IMR-90 (cell line): Measurements from ENCODE around the gene SMCO4. TPM values are rescaled to one million over a fixed set of nuclear protein-coding genes. Genes with fewer than 3 reads are reported as not detected.

Experiments used
- ATAC-seq: fragments of 200-7000 bp; cut with Tn5 transposase; 2 replicates; pipeline ENCODE4 v1.9.1; 2020; ENCODE audit warnings: low read depth, mild to moderate bottlenecking, moderate library complexity
- BruUV-seq: library from RNA; stranded (reverse); fragments of 400-500 nt; replicated peaks from 2 replicates; lab custom pipeline; 2021; lab: Mats Ljungman, UMichigan
- CTCF ChIA-PET: fragments of 300-600 bp; formaldehyde crosslinking; extraction: SDS; loops from one replicate; lab custom pipeline; 2021; ENCODE audit warnings: antibody characterized with exemption; lab: Yijun Ruan, JAX
- POLR2A ChIA-PET: fragments of 300-600 bp; sonication (Branson Sonifier 250); formaldehyde crosslinking; loops from one replicate; lab custom pipeline; 2022; ENCODE audit warnings: antibody characterized with exemption; ENCODE audit not compliant: unreplicated experiment; lab: Charles Lee
- DNase-seq: peaks from one replicate; pipeline ENCODE4 v3.0.0; 2013
- H2AFZ ChIP-seq: replicated peaks from 2 replicates; pipeline ENCODE3; 2013; ENCODE audit warnings: low read length, mild to moderate bottlenecking; ENCODE audit not compliant: poor library complexity
- H2AK5ac ChIP-seq: 2 replicates; pipeline ENCODE4 v1.6.1; 2013; ENCODE audit warnings: low read depth, low read length, inconsistent platforms
- H2AK9ac ChIP-seq: replicated peaks from 2 replicates; pipeline ENCODE3; 2013; ENCODE audit warnings: mild to moderate bottlenecking, low read depth, low read length, moderate library complexity; ENCODE audit not compliant: poor library complexity
- H2BK120ac ChIP-seq: 2 replicates; pipeline ENCODE4 v1.6.1; 2013; ENCODE audit warnings: low read depth, low read length, inconsistent platforms
- H2BK15ac ChIP-seq: 3 replicates; pipeline ENCODE4 v1.6.1; 2013; ENCODE audit warnings: low read depth, low read length, inconsistent platforms
- H2BK20ac ChIP-seq: 2 replicates; pipeline ENCODE4 v1.6.1; 2013; ENCODE audit warnings: low read depth, mild to moderate bottlenecking, inconsistent platforms, low read length, moderate library complexity
- H2BK5ac ChIP-seq: 2 replicates; pipeline ENCODE4 v1.6.1; 2013; ENCODE audit warnings: mild to moderate bottlenecking, low read depth, low read length, inconsistent platforms; ENCODE audit not compliant: poor library complexity, severe bottlenecking
- H3K14ac ChIP-seq: replicated peaks from 2 replicates; pipeline ENCODE4 v1.6.1; 2013; ENCODE audit warnings: low read depth, low read length, inconsistent platforms
- H3K18ac ChIP-seq: 2 replicates; pipeline ENCODE4 v1.6.1; 2013; ENCODE audit warnings: low read depth, low read length, control low read depth
- H3K23ac ChIP-seq: 2 replicates; pipeline ENCODE4 v1.6.1; 2013; ENCODE audit warnings: low read depth, low read length, inconsistent platforms
- H3K27ac ChIP-seq: 2 replicates; pipeline ENCODE4 v1.5.1; 2013; ENCODE audit warnings: mild to moderate bottlenecking, control low read depth, low read length; ENCODE audit not compliant: insufficient read depth
- H3K27me3 ChIP-seq: 2 replicates; pipeline ENCODE4 v1.6.1; 2013; ENCODE audit warnings: low read length; ENCODE audit not compliant: control insufficient read depth, insufficient read depth
- H3K36me3 ChIP-seq: 2 replicates; pipeline ENCODE4 v1.6.1; 2013; ENCODE audit warnings: low read length, mixed read lengths; ENCODE audit not compliant: control insufficient read depth, insufficient read depth
- H3K4ac ChIP-seq: 2 replicates; pipeline ENCODE4 v1.6.1; 2013; ENCODE audit warnings: low read depth, low read length, inconsistent platforms
- H3K4me1 ChIP-seq: 2 replicates; pipeline ENCODE4 v1.6.1; 2013; ENCODE audit warnings: low read length, mixed read lengths; ENCODE audit not compliant: control insufficient read depth, insufficient read depth
- H3K4me2 ChIP-seq: 2 replicates; pipeline ENCODE4 v1.6.1; 2013; ENCODE audit warnings: low read depth, mild to moderate bottlenecking, control low read depth, low read length, moderate library complexity
- H3K4me3 ChIP-seq: 2 replicates; pipeline ENCODE4 v1.5.1; 2013; ENCODE audit warnings: low read depth, mild to moderate bottlenecking, control low read depth, low read length, moderate library complexity; ENCODE audit not compliant: insufficient read depth
- H3K56ac ChIP-seq: 2 replicates; pipeline ENCODE4 v1.6.1; 2013; ENCODE audit warnings: low read length, inconsistent platforms; ENCODE audit not compliant: insufficient read depth; ENCODE audit errors: extremely low read depth
- H3K79me1 ChIP-seq, 2 experiments: 2 replicates each; pipeline ENCODE4 v1.6.1; 2013; ENCODE audit warnings: low read length in 2 of 2, inconsistent platforms in 1 of 2, low read depth in 1 of 2
- H3K9ac ChIP-seq: 2 replicates; pipeline ENCODE4 v1.6.1; 2013; ENCODE audit warnings: low read depth, low read length, control low read depth
- H3K9me1 ChIP-seq: 2 replicates; pipeline ENCODE4 v1.6.1; 2013; ENCODE audit warnings: low read length, inconsistent platforms; ENCODE audit not compliant: insufficient read depth
- H3K9me3 ChIP-seq: 2 replicates; pipeline ENCODE4 v1.6.1; 2013; ENCODE audit warnings: low read length; ENCODE audit not compliant: control insufficient read depth, insufficient read depth
- H4K20me1 ChIP-seq: 2 replicates; pipeline ENCODE4 v1.6.1; 2013; ENCODE audit warnings: low read length, inconsistent platforms; ENCODE audit not compliant: insufficient read depth
- H4K5ac ChIP-seq: 2 replicates; pipeline ENCODE4 v1.6.1; 2013; ENCODE audit warnings: mild to moderate bottlenecking, low read depth, low read length, control low read depth
- H4K8ac ChIP-seq, 2 experiments: 2 replicates each; pipeline ENCODE4 v1.6.1; 2013; ENCODE audit warnings: low read depth in 2 of 2, low read length in 2 of 2, control low read depth in 1 of 2, inconsistent platforms in 1 of 2
- H4K91ac ChIP-seq: 2 replicates; pipeline ENCODE4 v1.6.1; 2013; ENCODE audit warnings: low read depth, low read length, inconsistent platforms; ENCODE audit not compliant: insufficient read depth
- CHD1 ChIP-seq: IDR thresholded peaks from 2 replicates; pipeline ENCODE4 v1.6.1; 2012; ENCODE audit warnings: low read depth, low read length, improper control_type of control experiment
- CTCF ChIP-seq: conservative IDR thresholded peaks from 2 replicates; pipeline ENCODE4 v1.5.1; 2012; ENCODE audit warnings: mild to moderate bottlenecking, low read depth, low read length, improper control_type of control experiment
- ELK1 ChIP-seq: fragments of 150-350 bp; IDR thresholded peaks from 2 replicates; pipeline ENCODE4 v1.6.1; 2016; ENCODE audit warnings: low read depth, mild to moderate bottlenecking, low read length, moderate library complexity, borderline replicate concordance
- MXI1 ChIP-seq: IDR thresholded peaks from 2 replicates; pipeline ENCODE4 v1.6.1; 2012; ENCODE audit warnings: low read depth, mild to moderate bottlenecking, low read length, moderate library complexity, borderline replicate concordance
- NFE2L2 ChIP-seq: fragments of 150-350 bp; IDR thresholded peaks from 2 replicates; pipeline ENCODE4 v1.6.1; 2016; ENCODE audit warnings: low read depth, mild to moderate bottlenecking, low read length
- RFX5 ChIP-seq: IDR thresholded peaks from 2 replicates; pipeline ENCODE4 v1.8.0; 2012; ENCODE audit warnings: low read depth, mild to moderate bottlenecking, low read length, moderate library complexity
- USF2 ChIP-seq: fragments of 150-350 bp; IDR thresholded peaks from 2 replicates; pipeline ENCODE4 v1.6.1; 2017; ENCODE audit warnings: mild to moderate bottlenecking, antibody characterized with exemption, low read length, low read depth
- WGBS, 2 experiments: methylation state at CpG; one replicate each; pipeline versions ENCODE4 v1.1.5 to v1.1.7; 2013; ENCODE audit warnings: missing lambda C conversion rate in 2 of 2; ENCODE audit not compliant: insufficient read length in 1 of 2; ENCODE audit errors: extremely low coverage in 2 of 2; 5-methylcytosine and 5-hydroxymethylcytosine counted together
- dilution Hi-C: fragments of 300-500 bp; cut with HindIII; formaldehyde crosslinking; loops from one replicate; pipeline ENCODE4 v1.14.3; 2018; ENCODE audit warnings: low sequenced_read_pairs; ENCODE audit not compliant: unreplicated experiment
- in situ Hi-C: fragments of 300-500 bp; cut with MboI; formaldehyde crosslinking; loops from 3 replicates; pipeline ENCODE4 v1.14.3; 2019; ENCODE audit warnings: low sequenced_read_pairs, inconsistent platforms, mixed read lengths
- intact Hi-C: fragments of 100-400 bp; cut with micrococcal nuclease; formaldehyde crosslinking; loops from 2 replicates; pipeline ENCODE4 v1.10.0; 2022
- polyA plus RNA-seq, 3 experiments: library from polyadenylated mRNA; depleted of rRNA; stranded (reverse); fragments of >200 nt; gene quantifications; 2 replicates each; pipeline ENCODE4 v1.2.3, GENCODE V29; 2012; ENCODE audit warnings: low replicate concordance in 1 of 3
- total RNA-seq: library from RNA; depleted of rRNA; stranded (reverse); fragments of >200 nt; gene quantifications from 2 replicates; pipeline ENCODE4 v1.2.3, GENCODE V29; 2012

SMCO4 gene
- total and polyA plus RNA-seq, 2 of the 4 experiments (the other 2 are of a cell fraction) = 2.2 to 17.7 TPM

GRCh38 chr11:93547028-93547427 is 3.8 kb upstream of the SMCO4 start:
- no peak overlapping the region for H3K14ac ChIP-seq
- POLR2A ChIA-PET = no interaction called here
- H3K27me3 ChIP-seq = peaks cover 32% of the 10 kb centered on the region
- no peak overlapping the region for H3K23ac ChIP-seq
- WGBS, 2 experiments = no CpG with 5 or more reads among the region's 2 CpGs
- TF ChIP-seq RFX5 = no peak
- TF ChIP-seq ELK1 = no peak
- TF ChIP-seq USF2 = no peak
- no peak for TF ChIP-seq CHD1
- no peak for TF ChIP-seq MXI1
- TF ChIP-seq NFE2L2 = no peak
- TF ChIP-seq CTCF = no peak
- no TSS peak for BruUV-seq
- peaks cover 0 to 3% of the 10 kb centered on the region in 2 experiments; a peak in 1 of 4 replicates for H3K79me1 ChIP-seq
- H2BK5ac ChIP-seq = no peak overlapping the region
- no peak overlapping the region for H3K9ac ChIP-seq
- dilution Hi-C loops = no loop called here
- peaks cover 2% of the 10 kb centered on the region; the same call in 1 of the 2 replicates for H3K4me1 ChIP-seq
- H4K91ac ChIP-seq = no peak overlapping the region
- DNase-seq (no peak), ATAC-seq (no peak)
- H3K27ac ChIP-seq = no peak overlapping the region
- H3K4ac ChIP-seq = no peak overlapping the region
- H3K36me3 ChIP-seq = no peaks in the 10 kb centered on the region
- in situ Hi-C loops = no loop called here
- H2BK20ac ChIP-seq = no peak overlapping the region
- CTCF ChIA-PET = interaction anchor here (1.4 kb wide), 1 partner anchor 313 kb away, joined by 5 read pairs; no protein-coding TSS in a partner anchor
- no peak overlapping the region for H2AK5ac ChIP-seq
- no peak overlapping the region for H3K56ac ChIP-seq
- no peak overlapping the region for H2AK9ac ChIP-seq
- H3K9me1 ChIP-seq = peaks cover 2% of the 10 kb centered on the region; the same call in 1 of the 2 replicates
- H4K20me1 ChIP-seq = no peaks in the 10 kb centered on the region
- H2BK120ac ChIP-seq = no peak overlapping the region
- H3K18ac ChIP-seq = no peak overlapping the region
- H4K5ac ChIP-seq = no peak overlapping the region
- no peaks in the 10 kb centered on the region for H3K9me3 ChIP-seq
- H2BK15ac ChIP-seq = no peak overlapping the region
- H3K4me3 ChIP-seq = no peak overlapping the region
- no peak overlapping the region for H3K4me2 ChIP-seq
- H2AFZ ChIP-seq = no peak overlapping the region
- no peak overlapping the region for H4K8ac ChIP-seq
- intact Hi-C loops = no loop called here
